Lower lobe of right lung (tissue), 2 donors: Measurements from ENCODE around the gene WIPF2. TPM values are rescaled to one million over a fixed set of nuclear protein-coding genes. Genes with fewer than 3 reads are reported as not detected.
A peak's percentile ranks its signal among the peaks of the same experiment; 100 is the strongest.
"Not testable (repeated sequence)": the region's sequence is repeated elsewhere in the genome, so short reads cannot be mapped to it uniquely, and the experiment has no call there.

Source experiments
- ATAC-seq, 2 donors: fragments of 200-7000 bp; cut with Tn5 transposase; one replicate each; pipeline ENCODE4 v1.9.1; 2020 to 2022; ENCODE audit warnings: mild to moderate bottlenecking in 2 of 2, moderate library complexity in 2 of 2
- DNase-seq: peaks from one replicate; pipeline ENCODE4 v3.0.0-alpha.2; 2020
- H3K27ac ChIP-seq: fragments of 200-600 bp; one replicate; pipeline ENCODE4 v1.8.0; 2022
- H3K27me3 ChIP-seq: fragments of 200-600 bp; one replicate; pipeline ENCODE4 v1.8.0; 2022; ENCODE audit warnings: low read depth
- H3K36me3 ChIP-seq: fragments of 200-600 bp; one replicate; pipeline ENCODE4 v1.8.0; 2022; ENCODE audit warnings: mild to moderate bottlenecking
- H3K4me1 ChIP-seq: fragments of 200-600 bp; one replicate; pipeline ENCODE4 v1.8.0; 2022
- H3K4me3 ChIP-seq: fragments of 200-600 bp; one replicate; pipeline ENCODE4 v1.8.0; 2022; ENCODE audit warnings: mild to moderate bottlenecking
- H3K9me3 ChIP-seq: fragments of 200-600 bp; one replicate; pipeline ENCODE4 v1.8.0; 2022
- intact Hi-C: fragments of 100-400 bp; cut with DNase I; formaldehyde crosslinking; loops from one replicate; pipeline ENCODE4 v1.11.0; 2022
- total RNA-seq: library from RNA; stranded (reverse); fragmentation: NEBNext Ultra II Directional; extraction: Animal tissue kit (Norgen Biotek cat#: 25700); gene quantifications from one replicate; pipeline ENCODE4 v1.2.1, GENCODE V29; 2021
- TF ChIP-seq, protein P1 (sequence below): fragments of 200-600 bp; IDR thresholded peaks from one replicate; pipeline ENCODE4 v1.8.0; 2022; ENCODE audit warnings: antibody characterized with exemption, mild to moderate bottlenecking
- donor health status: DM: no; HTN: yes; CAD: no; lungs with severe emphysema.

WIPF2 gene
- total RNA-seq, 1 donor from 2014 or later: 42.4 TPM

DNA sequence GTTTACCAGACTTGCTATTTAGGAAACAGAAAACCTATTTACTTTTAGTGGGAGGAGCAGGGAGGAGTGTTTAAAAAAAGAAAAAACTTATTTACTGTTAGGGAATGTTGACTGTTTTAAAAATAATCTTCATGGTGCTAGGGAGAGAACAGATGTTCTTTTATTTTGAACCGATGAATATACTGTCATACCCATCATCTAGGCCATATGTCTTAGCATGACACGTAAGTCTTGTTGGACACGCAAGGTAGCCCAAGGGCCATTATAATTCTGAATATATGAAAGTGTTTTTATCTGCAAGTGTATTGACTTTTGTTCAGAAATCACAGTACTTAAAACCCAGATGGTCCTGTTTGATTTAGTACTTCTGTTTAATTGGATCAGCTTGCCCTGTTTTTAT lies 11.6 kb downstream of the WIPF2 start:
- Histone ChIP-seq H3K4me3 (no peak overlapping the region), H3K27ac (no peak overlapping the region), H3K36me3 (peaks cover 60% of the 10 kb centered on the region), H3K9me3 (no peaks in the 10 kb centered on the region), H3K27me3 (no peaks in the 10 kb centered on the region), H3K4me1 (peaks cover 1% of the 10 kb centered on the region)
- TF ChIP-seq, protein P1, sequence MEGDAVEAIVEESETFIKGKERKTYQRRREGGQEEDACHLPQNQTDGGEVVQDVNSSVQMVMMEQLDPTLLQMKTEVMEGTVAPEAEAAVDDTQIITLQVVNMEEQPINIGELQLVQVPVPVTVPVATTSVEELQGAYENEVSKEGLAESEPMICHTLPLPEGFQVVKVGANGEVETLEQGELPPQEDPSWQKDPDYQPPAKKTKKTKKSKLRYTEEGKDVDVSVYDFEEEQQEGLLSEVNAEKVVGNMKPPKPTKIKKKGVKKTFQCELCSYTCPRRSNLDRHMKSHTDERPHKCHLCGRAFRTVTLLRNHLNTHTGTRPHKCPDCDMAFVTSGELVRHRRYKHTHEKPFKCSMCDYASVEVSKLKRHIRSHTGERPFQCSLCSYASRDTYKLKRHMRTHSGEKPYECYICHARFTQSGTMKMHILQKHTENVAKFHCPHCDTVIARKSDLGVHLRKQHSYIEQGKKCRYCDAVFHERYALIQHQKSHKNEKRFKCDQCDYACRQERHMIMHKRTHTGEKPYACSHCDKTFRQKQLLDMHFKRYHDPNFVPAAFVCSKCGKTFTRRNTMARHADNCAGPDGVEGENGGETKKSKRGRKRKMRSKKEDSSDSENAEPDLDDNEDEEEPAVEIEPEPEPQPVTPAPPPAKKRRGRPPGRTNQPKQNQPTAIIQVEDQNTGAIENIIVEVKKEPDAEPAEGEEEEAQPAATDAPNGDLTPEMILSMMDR: no peak
- DNase-seq (no peak), ATAC-seq (no peak)
- intact Hi-C loops: no loop called here

DNA sequence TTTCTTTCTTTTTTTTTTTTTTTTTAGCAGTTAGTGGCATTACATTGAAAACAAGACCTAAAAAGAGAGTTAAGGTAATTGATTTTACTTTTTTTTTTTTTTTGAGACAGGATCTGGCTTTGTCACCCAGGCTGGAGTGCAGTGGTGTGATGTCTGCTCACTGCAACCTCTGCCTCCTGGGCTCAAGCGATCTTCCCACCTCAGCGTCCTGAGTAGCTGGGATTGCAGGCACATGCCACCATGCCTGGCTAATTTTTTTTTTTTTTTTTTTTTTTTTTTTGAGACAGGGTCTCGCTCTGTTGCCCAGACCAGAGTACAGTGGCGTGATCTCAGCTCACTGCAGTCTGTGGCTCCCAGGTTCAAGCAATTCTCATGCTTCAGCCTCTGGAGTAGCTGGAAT lies 12.8 kb downstream of the WIPF2 start:
- intact Hi-C loops, H3K27me3 ChIP-seq, H3K9me3 ChIP-seq, ATAC-seq, H3K4me1 ChIP-seq, H3K27ac ChIP-seq, H3K4me3 ChIP-seq, DNase-seq: not testable (repeated sequence)
- H3K36me3 ChIP-seq: peaks cover 54% of the 10 kb centered on the region

DNA sequence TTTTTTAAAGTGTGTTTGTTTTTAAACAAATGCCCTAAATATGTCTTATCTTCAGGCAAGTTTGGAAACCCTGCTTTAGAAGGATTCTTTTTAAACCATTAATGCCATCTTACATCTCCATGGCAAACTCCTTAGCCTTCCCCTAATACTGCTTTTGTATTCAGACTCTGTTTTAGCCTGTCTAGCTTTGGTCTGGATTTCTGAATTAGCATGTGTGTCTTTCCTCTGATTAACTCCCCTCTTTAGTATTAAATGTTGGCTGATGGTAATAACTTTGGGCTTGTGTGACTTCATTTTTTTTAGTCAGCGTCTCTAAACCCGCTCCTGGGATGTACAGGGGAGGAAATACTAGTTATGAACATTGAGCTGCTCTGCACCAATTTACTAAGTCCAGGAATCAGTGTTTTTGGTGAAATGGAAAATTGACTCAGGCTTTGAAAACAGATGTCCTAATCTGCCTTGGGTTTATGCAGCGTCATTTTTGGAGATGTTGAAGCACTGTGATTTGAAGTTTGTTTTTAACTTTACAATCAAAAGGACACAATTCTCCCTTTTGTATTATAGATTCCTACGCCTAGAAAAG lies 22.2 kb downstream of the WIPF2 start:
- Histone ChIP-seq H3K27me3 (no peaks in the 10 kb centered on the region), H3K4me1 (no peaks in the 10 kb centered on the region), H3K36me3 (no peaks in the 10 kb centered on the region), H3K4me3 (no peak overlapping the region), H3K9me3 (no peaks in the 10 kb centered on the region), H3K27ac (no peak overlapping the region)
- no peak for DNase-seq
- TF ChIP-seq, protein P1: no peak
- intact Hi-C loops: no loop called here
- ATAC-seq: no peak

DNA sequence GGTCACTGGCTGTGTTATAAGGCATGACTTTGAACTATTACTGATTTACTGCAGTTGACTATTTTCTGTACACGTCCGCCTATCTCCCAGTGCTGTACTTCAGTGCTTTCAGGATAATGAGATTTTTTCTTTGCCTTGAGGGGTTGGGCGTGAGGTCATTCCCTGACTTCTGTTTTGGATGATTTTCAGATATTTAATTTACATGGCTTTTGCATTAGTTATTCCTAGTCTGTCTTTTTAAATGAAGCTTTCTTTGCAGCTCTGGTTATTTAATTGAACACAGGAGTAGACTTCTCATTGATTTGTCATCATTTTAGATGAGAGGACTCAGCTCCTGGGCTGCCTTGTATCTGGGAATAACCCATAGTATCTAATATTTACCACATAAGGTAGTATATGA lies 23.7 kb downstream of the WIPF2 start:
- no peak for DNase-seq
- ATAC-seq: no peak
- intact Hi-C loops: no loop called here
- no peak overlapping the region for H3K4me3 ChIP-seq
- no peak overlapping the region for H3K27ac ChIP-seq
- H3K36me3 ChIP-seq: no peaks in the 10 kb centered on the region
- no peaks in the 10 kb centered on the region for H3K27me3 ChIP-seq
- peaks cover 2% of the 10 kb centered on the region for H3K4me1 ChIP-seq
- no peaks in the 10 kb centered on the region for H3K9me3 ChIP-seq
- TF ChIP-seq, protein P1: no peak

DNA sequence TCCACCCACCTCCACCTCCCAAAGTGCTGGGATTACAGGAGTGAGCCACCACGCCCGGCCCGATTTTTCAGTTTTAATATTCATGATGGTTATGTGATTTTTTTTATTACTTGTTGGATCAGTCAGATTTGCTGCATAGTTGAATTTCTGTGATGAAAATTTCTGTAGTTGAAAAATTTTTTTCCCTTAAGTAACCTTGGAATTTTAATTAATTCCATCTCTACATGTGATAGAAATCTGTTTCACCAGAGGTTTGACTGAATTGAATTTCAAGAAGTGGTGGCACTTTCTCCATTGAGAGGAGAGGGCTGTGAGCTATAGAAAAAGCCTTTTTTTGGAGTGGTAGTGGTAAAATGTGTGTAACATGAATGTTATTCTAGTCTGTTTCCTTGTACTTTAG lies 24.7 kb downstream of the WIPF2 start:
- intact Hi-C loops: no loop called here
- no peak overlapping the region for H3K4me3 ChIP-seq
- no peaks in the 10 kb centered on the region for H3K9me3 ChIP-seq
- TF ChIP-seq, protein P1: no peak
- DNase-seq: no peak
- no peak for ATAC-seq
- no peaks in the 10 kb centered on the region for H3K36me3 ChIP-seq
- peaks cover 11% of the 10 kb centered on the region for H3K4me1 ChIP-seq
- H3K27me3 ChIP-seq: no peaks in the 10 kb centered on the region
- no peak overlapping the region for H3K27ac ChIP-seq

DNA sequence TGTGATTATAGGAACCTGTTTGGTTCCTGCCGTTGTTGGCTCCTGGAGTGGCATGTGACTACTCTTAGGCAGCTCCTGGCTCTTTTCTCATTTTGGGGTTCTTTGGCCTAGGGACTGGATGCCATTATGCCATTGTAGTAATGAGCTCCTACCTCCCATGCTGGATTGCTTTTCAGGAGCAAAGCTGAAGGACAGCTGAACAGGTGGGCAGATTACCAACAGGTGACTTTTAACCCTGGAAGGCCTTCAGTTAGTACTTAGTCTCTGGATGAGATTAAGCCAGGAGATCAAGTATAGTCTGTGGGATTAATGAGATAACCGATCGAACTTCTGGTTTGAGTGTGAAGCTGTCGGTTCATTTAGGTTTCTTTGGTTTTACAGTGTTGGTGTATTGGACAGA lies 25.2 kb downstream of the WIPF2 start:
- H3K27ac ChIP-seq: no peak overlapping the region
- H3K4me3 ChIP-seq: no peak overlapping the region
- intact Hi-C loops: no loop called here
- H3K4me1 ChIP-seq: peaks cover 11% of the 10 kb centered on the region
- no peak for DNase-seq
- no peaks in the 10 kb centered on the region for H3K27me3 ChIP-seq
- H3K36me3 ChIP-seq: no peaks in the 10 kb centered on the region
- H3K9me3 ChIP-seq: no peaks in the 10 kb centered on the region
- TF ChIP-seq, protein P1: no peak
- ATAC-seq: peak in 1 of 2 donors; percentile 26
